ENCODE data around the gene ZNF12. TPM values are rescaled to one million over a fixed set of nuclear protein-coding genes. Genes with fewer than 3 reads are reported as not detected.
A peak's percentile ranks its signal among the peaks of the same experiment; 100 is the strongest.
"Not testable (repeated sequence)": the region's sequence is repeated elsewhere in the genome, so short reads cannot be mapped to it uniquely, and the experiment has no call there.

The ZNF12 gene
- total RNA-seq, 4 donors from 2014 or later: 20.5 to 32.2 (median 24.9) TPM

- TF ChIP-seq POLR2A (IDR thresholded peaks at IDR 0.05): no peak
- TF ChIP-seq, protein P1, sequence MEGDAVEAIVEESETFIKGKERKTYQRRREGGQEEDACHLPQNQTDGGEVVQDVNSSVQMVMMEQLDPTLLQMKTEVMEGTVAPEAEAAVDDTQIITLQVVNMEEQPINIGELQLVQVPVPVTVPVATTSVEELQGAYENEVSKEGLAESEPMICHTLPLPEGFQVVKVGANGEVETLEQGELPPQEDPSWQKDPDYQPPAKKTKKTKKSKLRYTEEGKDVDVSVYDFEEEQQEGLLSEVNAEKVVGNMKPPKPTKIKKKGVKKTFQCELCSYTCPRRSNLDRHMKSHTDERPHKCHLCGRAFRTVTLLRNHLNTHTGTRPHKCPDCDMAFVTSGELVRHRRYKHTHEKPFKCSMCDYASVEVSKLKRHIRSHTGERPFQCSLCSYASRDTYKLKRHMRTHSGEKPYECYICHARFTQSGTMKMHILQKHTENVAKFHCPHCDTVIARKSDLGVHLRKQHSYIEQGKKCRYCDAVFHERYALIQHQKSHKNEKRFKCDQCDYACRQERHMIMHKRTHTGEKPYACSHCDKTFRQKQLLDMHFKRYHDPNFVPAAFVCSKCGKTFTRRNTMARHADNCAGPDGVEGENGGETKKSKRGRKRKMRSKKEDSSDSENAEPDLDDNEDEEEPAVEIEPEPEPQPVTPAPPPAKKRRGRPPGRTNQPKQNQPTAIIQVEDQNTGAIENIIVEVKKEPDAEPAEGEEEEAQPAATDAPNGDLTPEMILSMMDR (IDR thresholded peaks at IDR 0.05): no peak
- H3K4me3 ChIP-seq: no peak overlapping the region
- no peak for DNase-seq
- H3K36me3 ChIP-seq: peaks cover 0 to 5% (median 0%) of the 10 kb centered on the region in 3 donors
- no peaks in the 10 kb centered on the region for H3K9me3 ChIP-seq
- H3K27me3 ChIP-seq: no peaks in the 10 kb centered on the region
- H3K27ac ChIP-seq: no peak overlapping the region
- peaks cover 0 to 5% (median 2%) of the 10 kb centered on the region in 4 donors for H3K4me1 ChIP-seq
Measured at GRCh38 chr7:6727663-6728062, 20.9 kb upstream of the ZNF12 start.

GRCh38 chr7:6726341-6726740, 19.6 kb upstream of the ZNF12 start:
- H3K9me3 ChIP-seq: not testable (repeated sequence)

GRCh38 chr7:6725003-6725402, 18.3 kb upstream of the ZNF12 start:
- no peaks in the 10 kb centered on the region for H3K36me3 ChIP-seq
- TF ChIP-seq POLR2A (IDR thresholded peaks at IDR 0.05): no peak
- TF ChIP-seq, protein P1 (IDR thresholded peaks at IDR 0.05): no peak
- H3K4me1 ChIP-seq: no peaks in the 10 kb centered on the region

More at GRCh38 chr7:6726341-6726740, 19.6 kb upstream of the ZNF12 start:
- peak overlapping the region in 1 of 4 donors; percentile 71 for H3K27ac ChIP-seq
- H3K4me3 ChIP-seq, DNase-seq, H3K4me1 ChIP-seq, H3K27me3 ChIP-seq, H3K36me3 ChIP-seq: not testable (repeated sequence)

DNA sequence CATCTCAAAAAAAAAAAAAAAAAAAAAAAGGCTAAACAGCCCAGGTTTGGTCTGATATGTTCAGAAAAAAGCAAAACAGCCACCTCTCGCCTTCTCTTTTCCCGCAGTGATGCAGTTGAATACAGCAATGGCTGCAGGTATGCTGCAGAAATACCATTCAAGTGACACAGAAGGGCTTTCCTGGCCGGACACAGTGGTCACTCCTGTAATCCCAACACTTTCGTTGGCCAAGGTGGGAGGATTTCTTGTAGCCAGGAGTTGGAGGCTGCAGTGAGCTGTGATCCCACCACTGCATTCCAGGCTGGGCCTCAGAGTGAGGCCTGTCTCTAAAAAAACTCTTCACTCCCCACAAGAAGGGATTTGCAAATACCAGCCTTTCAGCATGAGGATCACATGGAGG, 17.6 kb upstream of the ZNF12 start:
- not testable (repeated sequence) for H3K36me3 ChIP-seq, H3K4me3 ChIP-seq, H3K4me1 ChIP-seq, DNase-seq, H3K27me3 ChIP-seq, H3K9me3 ChIP-seq
- H3K27ac ChIP-seq: peak overlapping the region in 1 of 4 donors; percentile 71

More at GRCh38 chr7:6725003-6725402, 18.3 kb upstream of the ZNF12 start:
- Histone ChIP-seq H3K27ac (peak overlapping the region in 1 of 4 donors; percentile 71), H3K27me3 (no peaks in the 10 kb centered on the region), H3K9me3 (no peaks in the 10 kb centered on the region), H3K4me3 (no peak overlapping the region)
- peak in 2 of 3 donors; percentile 83 to 84 for DNase-seq

DNA sequence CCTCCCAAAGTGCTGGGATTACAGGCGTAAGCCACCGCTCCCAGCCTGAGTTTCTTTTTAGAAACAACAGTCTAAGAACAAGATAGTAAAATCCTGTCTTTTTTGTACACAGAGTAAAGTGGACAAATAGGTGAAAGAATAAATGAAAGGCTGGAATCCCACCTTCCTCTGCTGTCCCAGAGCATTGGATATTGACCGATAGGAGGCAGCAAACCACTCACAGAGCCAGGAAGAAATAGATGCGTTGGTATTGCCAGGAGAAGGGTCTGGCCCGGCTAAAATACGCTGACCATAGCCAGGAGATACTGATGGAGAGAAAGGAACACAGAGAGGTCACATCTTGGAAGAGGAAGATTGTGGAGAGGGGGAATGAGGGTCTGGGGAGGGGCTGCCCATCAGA, 11.4 kb upstream of the ZNF12 start:
- Histone ChIP-seq H3K36me3 (no peaks in the 10 kb centered on the region), H3K27me3 (no peaks in the 10 kb centered on the region)

DNA sequence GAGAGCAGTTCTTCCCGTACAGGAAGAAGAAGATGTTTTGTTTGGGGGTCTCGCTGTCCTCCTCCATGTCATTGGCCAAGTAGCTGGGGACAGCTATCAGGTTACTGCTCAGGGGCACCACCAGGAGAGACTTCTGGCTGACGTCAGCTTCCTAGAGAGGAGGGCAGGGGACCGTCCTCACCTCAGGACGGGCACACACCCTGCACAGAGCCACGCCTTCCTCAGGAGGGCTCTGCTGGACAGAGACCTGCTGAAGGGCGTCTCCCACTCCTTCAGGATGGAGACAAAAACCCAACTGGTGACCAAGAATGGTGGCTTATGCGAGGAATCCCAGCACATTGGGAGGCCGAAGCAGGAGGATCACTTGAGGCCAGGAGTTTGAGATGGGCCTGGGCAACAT, 9.2 kb upstream of the ZNF12 start:
- H3K4me1 ChIP-seq, H3K36me3 ChIP-seq, H3K4me3 ChIP-seq, DNase-seq, H3K9me3 ChIP-seq, H3K27me3 ChIP-seq, H3K27ac ChIP-seq: not testable (repeated sequence)

More for the DNA sequence above, 11.4 kb upstream of the ZNF12 start:
- TF ChIP-seq, protein P1 (IDR thresholded peaks at IDR 0.05): peak in 1 of 6 experiments; percentile 3
- no peak for TF ChIP-seq POLR2A (IDR thresholded peaks at IDR 0.05)
- Histone ChIP-seq H3K9me3 (no peaks in the 10 kb centered on the region), H3K4me1 (no peaks in the 10 kb centered on the region), H3K27ac (no peak overlapping the region), H3K4me3 (no peak overlapping the region)
- no peak for DNase-seq

GRCh38 chr7:6714360-6714759, 7.6 kb upstream of the ZNF12 start:
- Histone ChIP-seq H3K9me3 (no peaks in the 10 kb centered on the region), H3K27ac (no peak overlapping the region), H3K36me3 (no peaks in the 10 kb centered on the region), H3K4me1 (no peaks in the 10 kb centered on the region), H3K4me3 (no peak overlapping the region), H3K27me3 (no peaks in the 10 kb centered on the region)
- TF ChIP-seq POLR2A (IDR thresholded peaks at IDR 0.05): no peak
- TF ChIP-seq, protein P1 (IDR thresholded peaks at IDR 0.05): no peak
- no peak for DNase-seq
